Measurements from ENCODE around the gene TLE4.
"Not testable (repeated sequence)": the region's sequence is repeated elsewhere in the genome, so short reads cannot be mapped to it uniquely, and the experiment has no call there.

TLE4 gene

DNA sequence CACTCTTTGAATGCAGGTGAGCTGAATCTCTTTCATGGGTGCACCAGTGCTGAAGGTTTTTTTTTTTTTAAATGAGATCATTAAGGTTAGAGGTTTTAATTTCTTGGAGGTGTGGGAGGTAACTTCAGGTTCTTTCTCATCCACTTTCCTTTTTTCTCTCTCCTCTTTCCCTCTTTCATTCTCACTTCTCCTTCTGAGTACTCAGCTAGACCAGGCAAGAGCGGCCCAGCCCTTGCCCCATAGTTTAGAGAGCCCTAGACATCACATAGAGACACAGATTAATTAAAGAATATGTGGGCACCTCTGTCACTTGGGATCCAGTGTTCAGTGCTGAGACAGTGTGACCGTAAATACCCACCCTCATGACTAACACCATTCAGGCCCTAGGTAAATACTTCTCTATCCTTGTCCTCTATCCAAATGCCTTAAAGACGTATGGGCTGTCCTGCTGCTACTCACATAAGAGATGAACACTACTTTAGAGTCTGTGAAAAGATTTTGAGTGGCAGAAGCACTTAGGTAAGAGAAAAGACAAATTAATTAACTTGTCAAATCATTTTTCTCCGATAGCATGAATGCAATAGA lies 174.1 kb downstream of the TLE4 start:
- DNase-seq = no peak

DNA sequence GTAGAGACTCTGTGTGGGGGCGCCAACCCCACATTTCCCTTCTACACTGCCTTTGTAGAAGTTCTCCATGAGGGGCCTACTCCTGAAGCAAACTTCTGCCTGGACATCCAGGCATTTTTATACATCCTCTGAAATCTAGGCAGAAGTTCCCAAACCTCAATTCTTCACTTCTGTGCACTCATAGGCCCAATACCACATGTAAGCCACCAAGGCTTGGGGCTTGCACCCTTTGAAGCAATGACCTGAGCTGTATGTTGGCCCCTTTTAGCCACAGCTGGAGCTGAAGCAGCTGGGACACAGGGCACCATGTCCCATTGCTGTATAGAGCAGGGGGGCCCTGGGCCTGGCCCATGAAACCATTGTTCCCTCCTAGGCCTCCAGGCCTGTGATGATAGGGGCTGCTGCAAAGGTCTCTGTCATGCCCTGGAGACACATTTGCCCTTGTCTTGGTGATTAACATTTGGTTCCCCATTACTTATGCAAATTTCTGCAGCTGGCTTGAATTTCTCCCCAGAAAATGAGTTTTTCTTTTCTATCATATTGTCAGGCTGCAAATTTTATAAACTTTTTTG lies 180.2 kb downstream of the TLE4 start:
- DNase-seq = not testable (repeated sequence)

DNA sequence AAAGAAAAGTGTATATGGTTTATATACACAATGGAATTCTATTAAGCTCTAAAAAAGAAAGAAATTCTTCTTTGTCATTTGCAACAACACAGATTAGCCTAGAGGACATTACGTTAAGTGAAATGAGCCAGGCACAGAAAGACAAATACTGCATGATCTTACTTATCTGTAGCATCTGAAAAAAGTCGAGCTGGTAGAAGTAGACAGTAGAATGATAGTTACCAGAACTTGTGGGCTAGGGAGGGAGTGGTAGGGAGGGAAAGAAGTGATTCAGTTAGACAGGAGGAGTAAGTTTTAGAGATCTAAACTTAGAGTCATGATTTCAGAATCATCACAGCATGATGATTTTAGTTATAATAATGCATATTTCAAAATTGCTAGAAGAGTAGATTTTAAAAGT lies 184.6 kb downstream of the TLE4 start:
- DNase-seq = no peak

DNA sequence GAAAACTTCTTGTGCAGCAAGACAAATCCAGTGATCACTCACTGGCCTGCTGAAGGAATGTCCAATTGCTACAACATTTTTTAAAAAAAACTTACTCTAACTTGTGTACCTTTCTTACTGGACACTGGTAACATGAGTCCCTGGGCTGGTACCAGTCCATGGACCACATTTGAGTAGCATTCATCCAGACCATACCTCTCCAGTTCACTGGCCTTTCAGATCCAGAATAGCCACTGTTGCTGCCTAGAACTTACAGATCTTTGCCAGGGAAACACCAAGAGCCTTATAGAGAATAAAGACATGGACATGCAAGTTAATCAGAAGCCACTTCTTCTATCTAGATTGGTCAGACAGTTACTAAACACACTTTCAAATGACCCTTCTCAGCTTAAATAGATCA lies 185.3 kb downstream of the TLE4 start:
- no peak for DNase-seq

GRCh38 chr9:79757881-79758669 lies 186.3 kb downstream of the TLE4 start:
- DNase-seq = no peak

GRCh38 chr9:79759460-79759859 lies 187.7 kb downstream of the TLE4 start:
- DNase-seq = no peak

- DNase-seq = no peak
Observed at GRCh38 chr9:79762070-79762469, 190.3 kb downstream of the TLE4 start.

- DNase-seq = no peak
Observed at GRCh38 chr9:79763671-79764285, 192.0 kb downstream of the TLE4 start.

DNA sequence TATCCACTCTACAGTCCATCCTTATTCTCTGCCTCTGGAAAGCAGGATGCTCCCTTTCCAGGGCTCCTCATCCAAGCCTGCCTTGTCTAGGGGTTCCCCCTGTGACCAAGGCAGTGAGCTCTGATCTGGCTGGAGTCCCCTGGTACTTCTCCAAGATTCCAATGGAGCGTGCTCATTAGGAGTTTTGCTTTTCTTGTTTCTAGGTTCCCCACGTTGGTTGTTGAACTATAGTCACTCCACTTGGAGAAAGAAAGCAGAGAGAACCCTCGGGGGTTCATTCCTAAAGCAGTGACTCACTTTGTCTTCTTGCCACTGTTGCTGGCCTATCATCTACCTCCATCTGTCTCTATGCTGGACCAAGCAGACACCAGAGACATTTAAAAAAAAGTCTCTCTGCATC lies 192.6 kb downstream of the TLE4 start:
- DNase-seq = no peak

DNA sequence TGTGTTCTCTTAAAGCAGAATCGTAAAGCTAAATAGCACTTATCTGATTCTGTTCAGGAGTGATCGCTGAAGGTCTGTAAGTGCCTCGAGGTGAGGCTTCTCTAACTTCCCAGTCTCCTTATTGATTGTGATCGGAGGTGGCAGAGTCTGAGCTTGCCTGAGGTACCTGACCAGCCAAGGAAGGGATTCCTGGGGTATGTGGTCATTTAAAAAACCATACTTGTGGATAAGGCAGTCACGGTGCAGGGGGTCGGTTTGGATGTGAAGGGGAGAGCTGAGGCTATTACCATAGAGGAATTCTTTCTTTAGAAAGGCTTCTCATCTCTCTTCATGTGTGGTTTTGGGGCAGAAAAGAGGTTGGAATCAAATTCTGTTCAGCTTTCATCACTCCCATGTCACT lies 193.7 kb downstream of the TLE4 start:
- no peak for DNase-seq

- DNase-seq = no peak
Observed at GRCh38 chr9:79766091-79766490, 194.3 kb downstream of the TLE4 start.

- DNase-seq = no peak
Observed at GRCh38 chr9:79768194-79768593, 196.4 kb downstream of the TLE4 start.

DNA sequence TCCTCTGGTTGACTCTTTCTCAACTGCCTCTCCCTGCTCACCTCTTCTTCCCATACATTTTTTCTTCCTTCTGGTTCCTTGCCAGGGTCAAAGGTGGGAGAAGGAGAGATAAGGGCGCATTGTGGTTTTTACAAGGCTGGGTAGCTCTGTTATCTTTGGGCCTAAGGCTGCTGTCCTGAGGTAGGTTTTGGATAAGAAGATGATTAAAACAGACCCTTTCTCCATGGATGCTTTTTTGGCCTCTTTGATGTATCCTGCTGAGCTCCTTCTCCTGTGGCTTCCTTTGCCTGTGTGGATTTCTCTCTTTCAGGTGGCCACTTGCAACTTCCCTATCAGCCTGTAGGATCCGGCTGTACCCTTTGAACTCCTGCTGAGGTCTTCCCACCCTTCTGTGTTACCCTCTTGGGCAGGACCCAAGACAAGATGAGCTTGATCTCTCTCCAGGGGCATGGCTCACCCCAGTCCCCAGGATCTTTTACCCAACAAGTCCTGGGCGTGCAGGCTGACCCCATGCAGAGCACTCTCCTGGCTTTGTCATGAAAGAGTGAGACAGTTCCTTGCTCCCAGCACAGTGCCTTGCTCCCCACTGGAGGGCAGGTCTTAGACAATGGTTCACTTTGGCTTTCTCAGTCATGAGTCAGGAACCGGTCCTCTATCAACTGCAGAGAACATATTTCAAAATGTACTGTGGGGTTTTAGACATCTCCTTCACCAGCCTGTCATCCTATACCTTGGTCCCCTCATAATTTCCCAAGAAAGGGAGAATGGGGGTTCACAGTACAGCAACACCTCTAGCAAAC lies 197.9 kb downstream of the TLE4 start:
- DNase-seq = no peak

DNA sequence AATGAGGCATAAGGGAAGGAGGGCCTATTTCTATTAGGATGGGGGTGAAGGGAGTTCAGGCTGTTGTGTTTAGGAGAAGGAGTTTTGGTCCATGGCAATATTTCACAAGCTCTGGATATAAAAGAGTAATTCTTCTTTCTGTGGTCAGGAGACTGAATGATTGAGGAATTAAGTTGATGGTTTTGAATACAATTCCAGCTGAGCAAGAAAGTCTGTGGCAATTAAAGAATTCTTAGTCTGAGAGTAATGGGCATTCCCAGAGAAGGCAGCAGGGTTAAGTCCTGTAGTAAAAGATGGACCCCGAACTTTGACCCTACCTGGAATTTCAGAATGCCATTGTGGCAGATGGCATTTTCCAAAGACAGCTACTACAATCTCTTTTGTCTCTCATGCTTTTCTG lies 202.6 kb downstream of the TLE4 start:
- no peak for DNase-seq

All from effector CD4-positive, alpha-beta T cell (primary cell).